Ishikawa (cell line): ENCODE measurements around the gene CDH16.

ENCODE experiments used
- CEBPB ChIP-seq: IDR thresholded peaks from 2 replicates; pipeline ENCODE4 v1.6.1; 2012
- CREB1 ChIP-seq: IDR thresholded peaks from 2 replicates; pipeline ENCODE4 v1.6.1; 2012; ENCODE audit warnings: low read depth
- EP300 ChIP-seq: IDR thresholded peaks from 2 replicates; pipeline ENCODE4 v1.6.1; 2012; ENCODE audit warnings: borderline replicate concordance
- MAX ChIP-seq: IDR thresholded peaks from 2 replicates; pipeline ENCODE4 v1.6.1; 2012
- NFIC ChIP-seq: IDR thresholded peaks from 2 replicates; pipeline ENCODE4 v1.6.1; 2012
- RAD21 ChIP-seq: IDR thresholded peaks from 2 replicates; pipeline ENCODE4 v1.6.1; 2012; ENCODE audit warnings: low read depth

GRCh38 chr16:66891797-66892196, 26.9 kb downstream of the CDH16 start:
- TF ChIP-seq EP300 (no peak), MAX (no peak), RAD21 (no peak), CREB1 (no peak), CEBPB (no peak), NFIC (no peak)
